ENCODE measurements around the gene CRTAC1.

DNA sequence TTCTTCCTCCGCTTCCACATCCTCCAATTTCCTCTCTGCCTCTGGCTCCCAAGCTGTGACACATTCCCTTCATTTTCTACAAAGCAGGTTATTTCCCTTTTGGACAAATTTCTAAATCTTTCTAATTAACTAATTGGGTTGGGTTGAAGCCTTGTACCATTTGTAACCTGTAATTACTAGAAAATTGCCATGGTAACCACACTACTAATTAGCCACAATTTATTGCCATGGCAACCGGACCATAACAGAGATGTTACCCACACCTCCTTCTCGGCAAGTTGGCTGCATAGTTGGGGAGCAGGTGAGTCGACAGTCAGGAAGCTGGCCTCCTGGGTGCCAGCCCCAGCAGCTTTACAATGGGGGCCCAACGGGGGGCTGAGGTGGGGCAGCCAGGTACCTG, 119.2 kb downstream of the CRTAC1 start:
- TF ChIP-seq POLR2A (IDR thresholded peaks at IDR 0.05) (no peak), CTCF (IDR thresholded peaks at IDR 0.05) (no peak)

All from heart left ventricle (tissue), 13 donors.